Liver (tissue), 9 donors: ENCODE results near the gene MCU. TPM values are rescaled to one million over a fixed set of nuclear protein-coding genes. Genes with fewer than 3 reads are reported as not detected.

Source experiments
- DNase-seq: peaks from one replicate; pipeline ENCODE4 v3.0.0-alpha.2; 2017; ENCODE audit warnings: low spot score
- H3K27ac ChIP-seq, 2 donors: one replicate each; pipeline ENCODE4 v1.7.0; 2013; ENCODE audit warnings: inconsistent platforms in 2 of 2, low read length in 2 of 2, control low read depth in 1 of 2, low read depth in 1 of 2, mild to moderate bottlenecking in 1 of 2
- H3K27me3 ChIP-seq, 4 donors: one replicate each; pipeline versions ENCODE4 v1.6.1 to v1.7.0; 2013; ENCODE audit warnings: low read length in 3 of 4, inconsistent platforms in 1 of 4, mild to moderate bottlenecking in 1 of 4, moderate library complexity in 1 of 4; ENCODE audit not compliant: control insufficient read depth in 4 of 4, insufficient read depth in 4 of 4
- H3K36me3 ChIP-seq, 4 donors: one replicate each; pipeline versions ENCODE4 v1.6.1 to v1.7.0; 2013; ENCODE audit warnings: low read length in 3 of 4, mild to moderate bottlenecking in 3 of 4, low read depth in 1 of 4, moderate library complexity in 1 of 4; ENCODE audit not compliant: control insufficient read depth in 4 of 4, insufficient read depth in 3 of 4
- H3K4me1 ChIP-seq, 4 donors: one replicate each; pipeline versions ENCODE4 v1.6.1 to v1.7.0; 2013; ENCODE audit warnings: low read length in 3 of 4, mild to moderate bottlenecking in 3 of 4, moderate library complexity in 1 of 4; ENCODE audit not compliant: control insufficient read depth in 4 of 4, insufficient read depth in 4 of 4
- H3K4me3 ChIP-seq, 3 donors: one replicate each; pipeline versions ENCODE4 v1.6.1 to v1.7.0; 2013; ENCODE audit warnings: low read length in 3 of 3, control low read depth in 1 of 3, low read depth in 1 of 3, mild to moderate bottlenecking in 1 of 3
- H3K9ac ChIP-seq, 2 donors: one replicate each; pipeline ENCODE4 v1.7.0; 2013; ENCODE audit warnings: low read length in 2 of 2, mild to moderate bottlenecking in 2 of 2, moderate library complexity in 2 of 2, control low read depth in 1 of 2, low read depth in 1 of 2
- H3K9me3 ChIP-seq, 4 donors: one replicate each; pipeline versions ENCODE4 v1.6.1 to v1.7.0; 2013; ENCODE audit warnings: low read length in 3 of 4; ENCODE audit not compliant: control insufficient read depth in 4 of 4
- CTCF ChIP-seq: fragments of 150-350 bp; IDR thresholded peaks from 2 replicates; pipeline ENCODE4 v1.5.1; 2017; ENCODE audit warnings: improper control_type of control experiment, low read depth, low read length; ENCODE audit not compliant: missing input control
- EGR1 ChIP-seq, 2 donors: IDR thresholded peaks; 2 replicates each; pipeline ENCODE4 v1.6.1; 2016 to 2018; ENCODE audit warnings: antibody characterized with exemption in 2 of 2, low read depth in 2 of 2
- FOXA1 ChIP-seq: IDR thresholded peaks from 2 replicates; pipeline ENCODE4 v1.6.1; 2016; ENCODE audit warnings: antibody characterized with exemption
- FOXA2 ChIP-seq: IDR thresholded peaks from 2 replicates; pipeline ENCODE4 v1.6.1; 2016; ENCODE audit warnings: antibody characterized with exemption
- GABPA ChIP-seq, 2 donors: IDR thresholded peaks in 1 of 2; conservative IDR thresholded peaks in 1 of 2; 2 replicates each; pipeline ENCODE4 v1.6.1; 2016; ENCODE audit warnings: antibody characterized with exemption in 2 of 2, mild to moderate bottlenecking in 1 of 2, moderate library complexity in 1 of 2
- HNF4A ChIP-seq, 2 donors: conservative IDR thresholded peaks; 2 replicates each; pipeline ENCODE4 v1.6.1; 2016; ENCODE audit warnings: antibody characterized with exemption in 2 of 2, mild to moderate bottlenecking in 2 of 2
- HNF4G ChIP-seq: IDR thresholded peaks from 2 replicates; pipeline ENCODE4 v1.6.1; 2016; ENCODE audit warnings: antibody characterized with exemption
- JUND ChIP-seq, 2 donors: IDR thresholded peaks; 2 replicates each; pipeline ENCODE4 v1.6.1; 2016; ENCODE audit warnings: antibody characterized with exemption in 2 of 2
- NR2F2 ChIP-seq: IDR thresholded peaks from 2 replicates; pipeline ENCODE4 v1.6.1; 2016; ENCODE audit warnings: antibody characterized with exemption
- RAD21 ChIP-seq, 2 donors: IDR thresholded peaks; 2 replicates each; pipeline ENCODE4 v1.6.1; 2016; ENCODE audit warnings: antibody characterized with exemption in 2 of 2, mild to moderate bottlenecking in 2 of 2
- RXRA ChIP-seq, 2 donors: IDR thresholded peaks; 2 replicates each; pipeline ENCODE4 v1.6.1; 2017 to 2018; ENCODE audit warnings: antibody characterized with exemption in 2 of 2, mild to moderate bottlenecking in 1 of 2
- SP1 ChIP-seq: IDR thresholded peaks from 2 replicates; pipeline ENCODE4 v1.6.1; 2018; ENCODE audit warnings: antibody characterized with exemption, mild to moderate bottlenecking
- TAF1 ChIP-seq: conservative IDR thresholded peaks from 2 replicates; pipeline ENCODE4 v1.6.1; 2016; ENCODE audit warnings: antibody characterized with exemption, mild to moderate bottlenecking
- YY1 ChIP-seq: IDR thresholded peaks from 2 replicates; pipeline ENCODE4 v1.6.1; 2016; ENCODE audit warnings: antibody characterized with exemption, mild to moderate bottlenecking
- ZBTB33 ChIP-seq: IDR thresholded peaks from 2 replicates; pipeline ENCODE4 v1.6.1; 2016; ENCODE audit warnings: antibody characterized with exemption
- WGBS: extraction: QIAGEN DNeasy Blood & Tissue Kit; methylation state at CpG from one replicate; pipeline ENCODE4 v1.1.7; 2013; 5-methylcytosine and 5-hydroxymethylcytosine counted together
- polyA plus RNA-seq, 2 donors: library from polyadenylated mRNA; stranded (reverse) in 1 of 2; unstranded in 1 of 2; fragments of 200-250 nt in 1 of 2; fragments of >200 nt in 1 of 2; fragmentation: Nextera tagmentation in 1 of 2; extraction: Ambion mirVana in 1 of 2; gene quantifications; one replicate each; pipeline versions ENCODE4 v1.2.1 to v1.2.3, GENCODE V29; 2013 to 2015
- total RNA-seq, 2 donors: library from RNA; depleted of rRNA; stranded (reverse); fragments of >200 nt; gene quantifications; one replicate each; pipeline ENCODE4 v1.2.3, GENCODE V29; 2014
- TF ChIP-seq, protein P1 (sequence below): IDR thresholded peaks from 2 replicates; pipeline ENCODE4 v1.6.1; 2016; ENCODE audit warnings: antibody characterized with exemption
- TF ChIP-seq, protein P2 (sequence below): IDR thresholded peaks from 2 replicates; pipeline ENCODE4 v1.6.1; 2016; ENCODE audit warnings: antibody characterized with exemption, mild to moderate bottlenecking
- TF ChIP-seq, protein P3 (sequence below): IDR thresholded peaks from 2 replicates; pipeline ENCODE4 v1.6.1; 2016; ENCODE audit warnings: antibody characterized with exemption
- donor health status: healthy.
- donor health status: healthy.
- donor health status: healthy.
- donor health status: healthy.
- donor health status: healthy.

MCU gene
- total and polyA plus RNA-seq, 4 donors = 6.4 to 13.0 (median 8.8) TPM

GRCh38 chr10:72732521-72732920 lies 40.6 kb downstream of the MCU start:
- DNase-seq = no peak
- Histone ChIP-seq H3K27me3 (no peaks in the 10 kb centered on the region), H3K4me1 (no peaks in the 10 kb centered on the region), H3K4me3 (no peak overlapping the region), H3K9me3 (no peaks in the 10 kb centered on the region), H3K9ac (no peak overlapping the region), H3K36me3 (no peaks in the 10 kb centered on the region), H3K27ac (no peak overlapping the region)
- TF ChIP-seq, protein P1, sequence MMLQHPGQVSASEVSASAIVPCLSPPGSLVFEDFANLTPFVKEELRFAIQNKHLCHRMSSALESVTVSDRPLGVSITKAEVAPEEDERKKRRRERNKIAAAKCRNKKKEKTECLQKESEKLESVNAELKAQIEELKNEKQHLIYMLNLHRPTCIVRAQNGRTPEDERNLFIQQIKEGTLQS = no peak
- TF ChIP-seq YY1 (no peak), EGR1 (IDR thresholded peaks at IDR 0.05; ENCODE audit: low read depth in 2 of 2) (no peak), HNF4A (conservative IDR thresholded peaks at IDR 0.05) (no peak), TAF1 (no peak), NR2F2 (no peak), RXRA (IDR thresholded peaks at IDR 0.05) (no peak), FOXA1 (no peak), RAD21 (IDR thresholded peaks at IDR 0.05) (no peak)
- TF ChIP-seq, protein P2, sequence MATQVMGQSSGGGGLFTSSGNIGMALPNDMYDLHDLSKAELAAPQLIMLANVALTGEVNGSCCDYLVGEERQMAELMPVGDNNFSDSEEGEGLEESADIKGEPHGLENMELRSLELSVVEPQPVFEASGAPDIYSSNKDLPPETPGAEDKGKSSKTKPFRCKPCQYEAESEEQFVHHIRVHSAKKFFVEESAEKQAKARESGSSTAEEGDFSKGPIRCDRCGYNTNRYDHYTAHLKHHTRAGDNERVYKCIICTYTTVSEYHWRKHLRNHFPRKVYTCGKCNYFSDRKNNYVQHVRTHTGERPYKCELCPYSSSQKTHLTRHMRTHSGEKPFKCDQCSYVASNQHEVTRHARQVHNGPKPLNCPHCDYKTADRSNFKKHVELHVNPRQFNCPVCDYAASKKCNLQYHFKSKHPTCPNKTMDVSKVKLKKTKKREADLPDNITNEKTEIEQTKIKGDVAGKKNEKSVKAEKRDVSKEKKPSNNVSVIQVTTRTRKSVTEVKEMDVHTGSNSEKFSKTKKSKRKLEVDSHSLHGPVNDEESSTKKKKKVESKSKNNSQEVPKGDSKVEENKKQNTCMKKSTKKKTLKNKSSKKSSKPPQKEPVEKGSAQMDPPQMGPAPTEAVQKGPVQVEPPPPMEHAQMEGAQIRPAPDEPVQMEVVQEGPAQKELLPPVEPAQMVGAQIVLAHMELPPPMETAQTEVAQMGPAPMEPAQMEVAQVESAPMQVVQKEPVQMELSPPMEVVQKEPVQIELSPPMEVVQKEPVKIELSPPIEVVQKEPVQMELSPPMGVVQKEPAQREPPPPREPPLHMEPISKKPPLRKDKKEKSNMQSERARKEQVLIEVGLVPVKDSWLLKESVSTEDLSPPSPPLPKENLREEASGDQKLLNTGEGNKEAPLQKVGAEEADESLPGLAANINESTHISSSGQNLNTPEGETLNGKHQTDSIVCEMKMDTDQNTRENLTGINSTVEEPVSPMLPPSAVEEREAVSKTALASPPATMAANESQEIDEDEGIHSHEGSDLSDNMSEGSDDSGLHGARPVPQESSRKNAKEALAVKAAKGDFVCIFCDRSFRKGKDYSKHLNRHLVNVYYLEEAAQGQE = no peak
- TF ChIP-seq, protein P3, sequence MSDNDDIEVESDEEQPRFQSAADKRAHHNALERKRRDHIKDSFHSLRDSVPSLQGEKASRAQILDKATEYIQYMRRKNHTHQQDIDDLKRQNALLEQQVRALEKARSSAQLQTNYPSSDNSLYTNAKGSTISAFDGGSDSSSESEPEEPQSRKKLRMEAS = no peak
- 92% methylated on average over 2 of the region's 2 CpGs for WGBS

- WGBS = 99% methylated on average over 1 of the region's 1 CpG
- no peaks in the 10 kb centered on the region for H3K9me3 ChIP-seq
- no peak overlapping the region for H3K9ac ChIP-seq
- DNase-seq = no peak
- no peaks in the 10 kb centered on the region for H3K36me3 ChIP-seq
- TF ChIP-seq JUND (IDR thresholded peaks at IDR 0.05) (no peak), RXRA (IDR thresholded peaks at IDR 0.05) (no peak), TAF1 (no peak), CTCF (no peak), SP1 (no peak), NR2F2 (no peak), EGR1 (IDR thresholded peaks at IDR 0.05; ENCODE audit: low read depth in 2 of 2) (no peak), HNF4A (conservative IDR thresholded peaks at IDR 0.05) (no peak), FOXA1 (no peak), YY1 (no peak), HNF4G (no peak), GABPA (IDR thresholded peaks at IDR 0.05 in 1 of 2, conservative IDR thresholded peaks at IDR 0.05 in 1 of 2) (no peak), FOXA2 (no peak), RAD21 (IDR thresholded peaks at IDR 0.05) (no peak), ZBTB33 (no peak)
- TF ChIP-seq, protein P2 = no peak
- TF ChIP-seq, protein P1 = no peak
- TF ChIP-seq, protein P3 = no peak
- peaks cover 0 to 5% (median 0%) of the 10 kb centered on the region in 4 donors for H3K4me1 ChIP-seq
- H3K27me3 ChIP-seq = no peaks in the 10 kb centered on the region
- H3K4me3 ChIP-seq = no peak overlapping the region
- no peak overlapping the region for H3K27ac ChIP-seq
Measured at GRCh38 chr10:72733989-72734388, 42.0 kb downstream of the MCU start.
